HG03280 (cell line): ENCODE data around the gene RASGEF1B.

Experiments
- ATAC-seq: cut with Tn5 transposase; IDR thresholded peaks from one replicate; pipeline ENCODE4 v1.9.1; 2021; ENCODE audit warnings: mild to moderate bottlenecking, moderate library complexity; ENCODE audit not compliant: unreplicated experiment

RASGEF1B gene

GRCh38 chr4:81471588-81472280 is at the start of gene RASGEF1B:
Gene RASGEF1B, minus strand, starts transcription at chr4:81471907. Its CDS starts 12,399 bp downstream, at chr4:81459508.
- ATAC-seq = peak; percentile 98

GRCh38 chr4:81519856-81520255 is 48.1 kb upstream of the RASGEF1B start:
- no peak for ATAC-seq

GRCh38 chr4:81519427-81519773 is 47.7 kb upstream of the RASGEF1B start:
- no peak for ATAC-seq

- no peak for ATAC-seq
Measured at GRCh38 chr4:81518762-81519426, 47.2 kb upstream of the RASGEF1B start.

- ATAC-seq = no peak
Measured at GRCh38 chr4:81516241-81516640, 44.5 kb upstream of the RASGEF1B start.

- no peak for ATAC-seq
Measured at GRCh38 chr4:81512757-81513501, 41.2 kb upstream of the RASGEF1B start.

GRCh38 chr4:81512001-81512756 is 40.5 kb upstream of the RASGEF1B start:
- ATAC-seq = no peak

- no peak for ATAC-seq
Measured at GRCh38 chr4:81510643-81511178, 39.0 kb upstream of the RASGEF1B start.

- ATAC-seq = no peak
Measured at GRCh38 chr4:81509822-81510221, 38.1 kb upstream of the RASGEF1B start.

GRCh38 chr4:81509191-81509590 is 37.5 kb upstream of the RASGEF1B start:
- no peak for ATAC-seq

GRCh38 chr4:81508411-81509185 is 36.9 kb upstream of the RASGEF1B start:
- ATAC-seq = no peak

- no peak for ATAC-seq
Measured at GRCh38 chr4:81507530-81507929, 35.8 kb upstream of the RASGEF1B start.

GRCh38 chr4:81506731-81507130 is 35.0 kb upstream of the RASGEF1B start:
- ATAC-seq = no peak

GRCh38 chr4:81505726-81506125 is 34.0 kb upstream of the RASGEF1B start:
- no peak for ATAC-seq

- ATAC-seq = peak; percentile 54
Measured at GRCh38 chr4:81505004-81505598, 33.4 kb upstream of the RASGEF1B start.

- ATAC-seq = no peak
Measured at GRCh38 chr4:81504112-81505003, 32.7 kb upstream of the RASGEF1B start.

- ATAC-seq = no peak
Measured at GRCh38 chr4:81503586-81503985, 31.9 kb upstream of the RASGEF1B start.

GRCh38 chr4:81502564-81502963 is 30.9 kb upstream of the RASGEF1B start:
- no peak for ATAC-seq

- no peak for ATAC-seq
Measured at GRCh38 chr4:81499840-81500239, 28.1 kb upstream of the RASGEF1B start.
